Measurements from ENCODE around the gene IGF2R. TPM values are rescaled to one million over a fixed set of nuclear protein-coding genes. Genes with fewer than 3 reads are reported as not detected.

The IGF2R gene
- total RNA-seq, 1 experiment from 2014 or later: 75.3 TPM

DNA sequence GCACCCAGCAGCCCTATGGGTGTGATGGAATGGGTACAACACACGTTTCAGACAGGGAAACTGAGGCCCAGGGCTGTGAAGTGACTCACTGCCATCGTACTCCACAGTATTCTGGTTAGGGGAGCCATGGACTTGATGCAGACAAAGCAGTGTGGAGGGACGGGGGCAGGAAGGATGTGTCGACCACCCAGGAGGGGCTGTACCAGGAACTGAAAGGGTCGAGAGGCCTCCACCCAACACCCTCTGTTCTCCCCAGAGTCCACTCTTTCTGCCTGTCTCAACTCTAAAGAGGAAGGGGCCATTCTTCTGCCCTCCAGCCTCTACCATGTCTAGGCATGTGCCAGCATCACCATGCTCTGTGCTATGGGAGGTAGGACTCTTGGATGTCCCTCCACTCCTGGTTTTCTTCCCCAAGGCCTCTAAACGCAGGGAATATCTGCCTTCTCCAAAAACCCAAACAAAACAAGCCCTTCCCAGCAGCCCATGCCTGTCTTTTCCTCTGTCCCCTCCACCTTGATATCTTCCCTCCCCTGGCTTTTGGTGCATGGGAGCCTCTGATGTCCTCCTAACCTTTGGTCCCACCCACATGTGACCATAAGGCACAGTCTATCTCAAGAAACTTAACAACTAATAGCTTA, 160.1 kb downstream of the IGF2R start:
- Mint-ChIP-seq H3K4me1 (peaks cover 24% of the 10 kb centered on the region), H3K27me3 (ENCODE audit: low read depth) (peaks cover 36% of the 10 kb centered on the region), H3K9me3 (peaks cover 4% of the 10 kb centered on the region; the same call in 1 of the 2 replicates), H3K27ac (no peak overlapping the region), H3K36me3 (no peaks in the 10 kb centered on the region), H3K4me3 (no peak overlapping the region)
- ChIA-PET POLR2A (no interaction called here), CTCF (interaction anchor here (2.4 kb wide), 1 partner anchor 9 kb away, joined by 8 read pairs; no protein-coding TSS in a partner anchor)
- ATAC-seq (no peak), DNase-seq (ENCODE audit: low spot score) (no peak)
- TF ChIP-seq, protein P1, sequence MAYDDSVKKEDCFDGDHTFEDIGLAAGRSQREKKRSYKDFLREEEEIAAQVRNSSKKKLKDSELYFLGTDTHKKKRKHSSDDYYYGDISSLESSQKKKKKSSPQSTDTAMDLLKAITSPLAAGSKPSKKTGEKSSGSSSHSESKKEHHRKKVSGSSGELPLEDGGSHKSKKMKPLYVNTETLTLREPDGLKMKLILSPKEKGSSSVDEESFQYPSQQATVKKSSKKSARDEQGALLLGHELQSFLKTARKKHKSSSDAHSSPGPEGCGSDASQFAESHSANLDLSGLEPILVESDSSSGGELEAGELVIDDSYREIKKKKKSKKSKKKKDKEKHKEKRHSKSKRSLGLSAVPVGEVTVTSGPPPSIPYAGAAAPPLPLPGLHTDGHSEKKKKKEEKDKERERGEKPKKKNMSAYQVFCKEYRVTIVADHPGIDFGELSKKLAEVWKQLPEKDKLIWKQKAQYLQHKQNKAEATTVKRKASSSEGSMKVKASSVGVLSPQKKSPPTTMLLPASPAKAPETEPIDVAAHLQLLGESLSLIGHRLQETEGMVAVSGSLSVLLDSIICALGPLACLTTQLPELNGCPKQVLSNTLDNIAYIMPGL (CRISPR knock-in tag; IDR thresholded peaks at IDR 0.05): no peak
- no peak for TF ChIP-seq SOX15 (CRISPR knock-in tag; IDR thresholded peaks at IDR 0.05)
- TF ChIP-seq OVOL2 (CRISPR knock-in tag; IDR thresholded peaks at IDR 0.05; ENCODE audit: borderline replicate concordance): no peak
- TF ChIP-seq, protein P2, sequence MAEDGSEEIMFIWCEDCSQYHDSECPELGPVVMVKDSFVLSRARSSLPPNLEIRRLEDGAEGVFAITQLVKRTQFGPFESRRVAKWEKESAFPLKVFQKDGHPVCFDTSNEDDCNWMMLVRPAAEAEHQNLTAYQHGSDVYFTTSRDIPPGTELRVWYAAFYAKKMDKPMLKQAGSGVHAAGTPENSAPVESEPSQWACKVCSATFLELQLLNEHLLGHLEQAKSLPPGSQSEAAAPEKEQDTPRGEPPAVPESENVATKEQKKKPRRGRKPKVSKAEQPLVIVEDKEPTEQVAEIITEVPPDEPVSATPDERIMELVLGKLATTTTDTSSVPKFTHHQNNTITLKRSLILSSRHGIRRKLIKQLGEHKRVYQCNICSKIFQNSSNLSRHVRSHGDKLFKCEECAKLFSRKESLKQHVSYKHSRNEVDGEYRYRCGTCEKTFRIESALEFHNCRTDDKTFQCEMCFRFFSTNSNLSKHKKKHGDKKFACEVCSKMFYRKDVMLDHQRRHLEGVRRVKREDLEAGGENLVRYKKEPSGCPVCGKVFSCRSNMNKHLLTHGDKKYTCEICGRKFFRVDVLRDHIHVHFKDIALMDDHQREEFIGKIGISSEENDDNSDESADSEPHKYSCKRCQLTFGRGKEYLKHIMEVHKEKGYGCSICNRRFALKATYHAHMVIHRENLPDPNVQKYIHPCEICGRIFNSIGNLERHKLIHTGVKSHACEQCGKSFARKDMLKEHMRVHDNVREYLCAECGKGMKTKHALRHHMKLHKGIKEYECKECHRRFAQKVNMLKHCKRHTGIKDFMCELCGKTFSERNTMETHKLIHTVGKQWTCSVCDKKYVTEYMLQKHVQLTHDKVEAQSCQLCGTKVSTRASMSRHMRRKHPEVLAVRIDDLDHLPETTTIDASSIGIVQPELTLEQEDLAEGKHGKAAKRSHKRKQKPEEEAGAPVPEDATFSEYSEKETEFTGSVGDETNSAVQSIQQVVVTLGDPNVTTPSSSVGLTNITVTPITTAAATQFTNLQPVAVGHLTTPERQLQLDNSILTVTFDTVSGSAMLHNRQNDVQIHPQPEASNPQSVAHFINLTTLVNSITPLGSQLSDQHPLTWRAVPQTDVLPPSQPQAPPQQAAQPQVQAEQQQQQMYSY (CRISPR knock-in tag; IDR thresholded peaks at IDR 0.05): no peak
- TF ChIP-seq JAZF1 (CRISPR knock-in tag; IDR thresholded peaks at IDR 0.05): no peak
- no peak for TF ChIP-seq IRF1 (CRISPR knock-in tag; IDR thresholded peaks at IDR 0.05)
- TF ChIP-seq HMGA2 (CRISPR knock-in tag; IDR thresholded peaks at IDR 0.05): no peak

DNA sequence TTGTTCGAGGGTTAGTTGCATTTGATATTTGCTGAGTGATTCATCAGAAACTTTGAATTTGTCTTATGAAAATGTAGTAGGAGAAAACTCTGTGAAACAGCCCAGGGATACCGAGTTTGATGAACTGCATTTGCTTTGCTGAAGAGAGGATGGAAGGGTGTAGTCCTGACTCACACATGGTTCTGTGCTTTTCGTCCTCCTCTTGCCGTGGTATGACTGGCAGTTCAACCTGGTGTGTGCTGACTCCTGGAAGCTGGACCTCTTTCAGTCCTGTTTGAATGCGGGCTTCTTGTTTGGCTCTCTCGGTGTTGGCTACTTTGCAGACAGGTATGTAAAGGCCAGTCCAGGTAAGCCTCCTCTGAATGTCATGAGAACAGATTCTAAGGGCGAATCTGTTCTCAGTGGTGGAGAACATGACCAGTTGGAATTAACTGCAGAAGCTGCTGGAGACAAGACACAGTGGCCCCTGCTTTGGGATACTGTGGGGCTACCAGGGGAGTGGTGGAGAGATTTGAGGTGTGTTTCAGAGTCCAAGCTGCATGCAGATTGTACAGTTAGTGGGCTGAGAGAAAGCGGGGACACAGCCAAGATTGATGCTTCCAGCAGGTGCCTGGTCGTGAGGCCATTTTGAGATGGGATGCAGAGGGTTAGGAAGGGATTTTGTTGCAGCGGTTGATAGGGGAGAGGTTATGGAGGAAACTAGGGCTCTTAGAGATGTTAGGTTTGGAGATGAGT, 161.2 kb downstream of the IGF2R start:
- Mint-ChIP-seq H3K27me3 (ENCODE audit: low read depth) (peaks cover 40% of the 10 kb centered on the region), H3K27ac (no peak overlapping the region), H3K4me3 (no peak overlapping the region), H3K4me1 (peaks cover 24% of the 10 kb centered on the region), H3K36me3 (no peaks in the 10 kb centered on the region), H3K9me3 (no peaks in the 10 kb centered on the region)
- POLR2A ChIA-PET: no interaction called here
- ATAC-seq (no peak), DNase-seq (ENCODE audit: low spot score) (no peak)
- CTCF ChIA-PET: no interaction called here
- TF ChIP-seq PRRX2 (CRISPR knock-in tag; IDR thresholded peaks at IDR 0.05) (no peak), CREB1 (CRISPR knock-in tag; IDR thresholded peaks at IDR 0.05) (no peak), SMAD3 (CRISPR knock-in tag; IDR thresholded peaks at IDR 0.05; ENCODE audit: borderline replicate concordance) (no peak), RELA (CRISPR knock-in tag; IDR thresholded peaks at IDR 0.05; ENCODE audit: borderline replicate concordance) (no peak), TP53 (CRISPR knock-in tag; IDR thresholded peaks at IDR 0.05) (no peak), TCF7 (CRISPR knock-in tag; IDR thresholded peaks at IDR 0.05; ENCODE audit: low read depth) (no peak), RORB (CRISPR knock-in tag; IDR thresholded peaks at IDR 0.05) (no peak), ZBTB21 (CRISPR knock-in tag; IDR thresholded peaks at IDR 0.05; ENCODE audit: borderline replicate concordance) (no peak), KAT7 (CRISPR knock-in tag; IDR thresholded peaks at IDR 0.05; ENCODE audit: borderline replicate concordance) (no peak), OVOL2 (CRISPR knock-in tag; IDR thresholded peaks at IDR 0.05; ENCODE audit: borderline replicate concordance) (no peak), ZNF138 (CRISPR knock-in tag; conservative IDR thresholded peaks at IDR 0.05) (no peak), ZNF416 (CRISPR knock-in tag; IDR thresholded peaks at IDR 0.05) (no peak), HMGA2 (CRISPR knock-in tag; IDR thresholded peaks at IDR 0.05) (no peak), MAX (CRISPR knock-in tag; IDR thresholded peaks at IDR 0.05) (no peak), ZNF232 (CRISPR knock-in tag; IDR thresholded peaks at IDR 0.05) (no peak), FOXJ3 (CRISPR knock-in tag; IDR thresholded peaks at IDR 0.05; ENCODE audit: borderline replicate concordance) (no peak)
- TF ChIP-seq, protein P3, sequence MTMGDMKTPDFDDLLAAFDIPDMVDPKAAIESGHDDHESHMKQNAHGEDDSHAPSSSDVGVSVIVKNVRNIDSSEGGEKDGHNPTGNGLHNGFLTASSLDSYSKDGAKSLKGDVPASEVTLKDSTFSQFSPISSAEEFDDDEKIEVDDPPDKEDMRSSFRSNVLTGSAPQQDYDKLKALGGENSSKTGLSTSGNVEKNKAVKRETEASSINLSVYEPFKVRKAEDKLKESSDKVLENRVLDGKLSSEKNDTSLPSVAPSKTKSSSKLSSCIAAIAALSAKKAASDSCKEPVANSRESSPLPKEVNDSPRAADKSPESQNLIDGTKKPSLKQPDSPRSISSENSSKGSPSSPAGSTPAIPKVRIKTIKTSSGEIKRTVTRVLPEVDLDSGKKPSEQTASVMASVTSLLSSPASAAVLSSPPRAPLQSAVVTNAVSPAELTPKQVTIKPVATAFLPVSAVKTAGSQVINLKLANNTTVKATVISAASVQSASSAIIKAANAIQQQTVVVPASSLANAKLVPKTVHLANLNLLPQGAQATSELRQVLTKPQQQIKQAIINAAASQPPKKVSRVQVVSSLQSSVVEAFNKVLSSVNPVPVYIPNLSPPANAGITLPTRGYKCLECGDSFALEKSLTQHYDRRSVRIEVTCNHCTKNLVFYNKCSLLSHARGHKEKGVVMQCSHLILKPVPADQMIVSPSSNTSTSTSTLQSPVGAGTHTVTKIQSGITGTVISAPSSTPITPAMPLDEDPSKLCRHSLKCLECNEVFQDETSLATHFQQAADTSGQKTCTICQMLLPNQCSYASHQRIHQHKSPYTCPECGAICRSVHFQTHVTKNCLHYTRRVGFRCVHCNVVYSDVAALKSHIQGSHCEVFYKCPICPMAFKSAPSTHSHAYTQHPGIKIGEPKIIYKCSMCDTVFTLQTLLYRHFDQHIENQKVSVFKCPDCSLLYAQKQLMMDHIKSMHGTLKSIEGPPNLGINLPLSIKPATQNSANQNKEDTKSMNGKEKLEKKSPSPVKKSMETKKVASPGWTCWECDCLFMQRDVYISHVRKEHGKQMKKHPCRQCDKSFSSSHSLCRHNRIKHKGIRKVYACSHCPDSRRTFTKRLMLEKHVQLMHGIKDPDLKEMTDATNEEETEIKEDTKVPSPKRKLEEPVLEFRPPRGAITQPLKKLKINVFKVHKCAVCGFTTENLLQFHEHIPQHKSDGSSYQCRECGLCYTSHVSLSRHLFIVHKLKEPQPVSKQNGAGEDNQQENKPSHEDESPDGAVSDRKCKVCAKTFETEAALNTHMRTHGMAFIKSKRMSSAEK (CRISPR knock-in tag; IDR thresholded peaks at IDR 0.05; ENCODE audit: borderline replicate concordance): no peak
- TF ChIP-seq, protein P4, sequence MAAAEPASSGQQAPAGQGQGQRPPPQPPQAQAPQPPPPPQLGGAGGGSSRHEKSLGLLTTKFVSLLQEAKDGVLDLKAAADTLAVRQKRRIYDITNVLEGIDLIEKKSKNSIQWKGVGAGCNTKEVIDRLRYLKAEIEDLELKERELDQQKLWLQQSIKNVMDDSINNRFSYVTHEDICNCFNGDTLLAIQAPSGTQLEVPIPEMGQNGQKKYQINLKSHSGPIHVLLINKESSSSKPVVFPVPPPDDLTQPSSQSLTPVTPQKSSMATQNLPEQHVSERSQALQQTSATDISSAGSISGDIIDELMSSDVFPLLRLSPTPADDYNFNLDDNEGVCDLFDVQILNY (CRISPR knock-in tag; IDR thresholded peaks at IDR 0.05): no peak
